ENCODE data around the gene GOLGA8T.
"Not testable (repeated sequence)": the region's sequence is repeated elsewhere in the genome, so short reads cannot be mapped to it uniquely, and the experiment has no call there.

Gene GOLGA8T, protein sequence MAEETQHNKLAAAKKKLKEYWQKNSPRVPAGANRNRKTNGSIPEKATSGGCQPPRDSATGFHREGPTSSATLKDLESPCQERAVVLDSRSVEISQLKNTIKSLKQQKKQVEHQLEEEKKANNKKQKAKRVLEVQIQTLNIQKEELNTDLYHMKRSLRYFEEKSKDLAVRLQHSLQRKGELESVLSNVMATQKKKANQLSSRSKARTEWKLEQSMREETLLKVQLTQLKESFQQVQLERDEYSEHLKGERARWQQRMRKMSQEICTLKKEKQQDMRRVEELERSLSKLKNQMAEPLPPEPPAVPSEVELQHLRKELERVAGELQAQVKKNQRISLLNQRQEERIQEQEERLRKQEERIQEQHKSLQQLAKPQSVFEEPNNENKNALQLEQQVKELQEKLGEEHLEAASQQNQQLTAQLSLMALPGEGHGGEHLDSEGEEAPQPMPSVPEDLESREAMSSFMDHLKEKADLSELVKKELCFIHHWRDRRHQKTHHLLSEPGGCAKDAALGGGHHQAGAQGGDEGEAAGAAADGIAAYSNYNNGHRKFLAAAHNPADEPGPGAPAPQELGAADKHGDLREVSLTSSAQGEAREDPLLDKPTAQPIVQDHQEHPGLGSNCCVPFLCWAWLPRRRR

DNA sequence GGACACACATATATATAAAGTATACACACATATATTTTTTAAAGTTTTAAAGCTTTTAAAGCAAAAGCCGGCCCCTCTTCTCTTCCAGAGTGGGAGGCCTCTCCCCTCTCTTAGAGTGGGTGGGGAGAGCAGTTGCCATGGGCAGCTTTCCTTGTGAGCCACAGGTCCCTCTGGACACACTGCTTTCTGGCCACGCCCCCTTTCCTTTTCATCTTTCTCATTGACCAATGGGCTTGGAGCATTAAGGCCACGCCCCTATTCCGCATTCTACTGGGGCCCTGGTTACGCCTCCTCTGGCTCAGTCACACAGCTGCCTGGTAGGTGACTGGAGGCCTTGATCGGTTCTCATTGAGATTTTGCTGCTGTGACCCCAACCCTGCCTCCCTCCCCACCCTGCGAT, at the start of gene GOLGA8T:
Gene GOLGA8T, plus strand, starts transcription at position 301 of the 400 bp plus-strand sequence. Its CDS starts 98 bp downstream, at position 399.
- not testable (repeated sequence) for DNase-seq (ENCODE audit: low spot score); H3K27ac ChIP-seq; H3K4me3 ChIP-seq

DNA sequence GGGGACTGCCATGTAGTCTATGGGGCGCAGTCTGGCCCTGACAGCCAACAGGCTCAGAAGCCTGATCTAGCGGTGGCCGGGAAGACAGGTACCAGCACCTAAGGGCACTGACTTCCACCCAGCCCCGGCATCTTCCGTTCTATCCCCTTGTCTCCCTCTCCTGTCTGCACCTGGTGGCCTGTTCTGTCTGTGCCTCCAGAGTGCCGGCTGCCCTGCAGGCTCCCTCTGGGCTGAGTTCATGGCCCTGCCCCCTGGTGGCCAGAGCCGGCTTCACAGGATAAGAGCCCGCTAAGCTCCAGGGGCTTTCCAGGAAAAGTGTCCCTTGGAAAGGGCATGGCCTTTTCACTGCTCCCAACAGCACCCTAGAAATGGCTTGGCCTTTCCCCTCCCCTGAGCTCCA, 37.0 kb upstream of the GOLGA8T start:
- H3K4me3 ChIP-seq; H3K27ac ChIP-seq; DNase-seq (ENCODE audit: low spot score): not testable (repeated sequence)

DNA sequence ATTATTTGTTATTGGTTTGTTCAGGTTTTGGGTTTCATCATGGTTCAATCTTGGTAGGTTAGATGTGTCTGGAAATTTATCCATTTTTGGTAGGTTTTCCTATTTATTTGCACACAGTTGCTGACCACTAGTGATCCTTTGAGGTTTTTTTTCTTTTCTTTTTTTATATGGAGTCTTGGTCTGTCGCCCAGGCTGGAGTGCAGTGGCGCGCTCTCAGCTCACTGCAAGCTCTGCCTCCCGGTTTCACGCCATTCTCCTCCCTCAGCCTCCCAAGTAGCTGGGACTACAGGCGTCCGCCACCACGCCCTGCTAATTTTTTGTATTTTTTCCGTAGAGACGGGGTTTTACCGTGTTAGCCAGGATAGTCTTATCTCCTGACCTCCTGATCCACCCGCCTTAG, 32.0 kb upstream of the GOLGA8T start:
- DNase-seq (ENCODE audit: low spot score); H3K4me3 ChIP-seq; H3K27ac ChIP-seq: not testable (repeated sequence)

DNA sequence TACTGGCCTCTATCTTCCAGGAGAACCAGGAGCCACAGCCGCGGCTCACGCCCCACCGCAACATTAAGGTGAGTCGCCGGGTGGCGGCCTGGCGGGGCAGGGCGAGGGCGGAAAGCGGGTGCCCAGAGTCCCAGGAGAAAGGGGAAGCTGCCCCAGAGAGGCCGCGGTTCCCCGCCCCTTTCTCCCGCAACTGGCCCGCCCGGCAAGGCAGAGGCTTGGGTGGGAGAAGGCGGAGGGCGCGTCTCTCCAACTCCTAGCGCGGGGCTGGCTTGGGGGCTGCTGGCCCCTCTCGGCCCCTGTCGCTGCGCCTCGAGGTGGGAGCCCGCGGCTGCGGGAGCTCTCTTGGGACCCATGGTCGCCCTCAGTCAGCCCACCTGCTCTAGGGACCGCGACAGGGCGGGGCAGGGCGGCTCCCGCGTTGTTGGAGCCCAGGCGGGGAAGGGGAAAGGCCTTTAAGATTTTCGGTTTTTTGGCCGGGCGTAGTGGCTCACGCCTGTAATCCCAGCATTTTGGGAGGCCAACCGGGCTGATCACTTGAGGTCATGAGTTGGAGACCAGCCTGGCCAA, 30.8 kb upstream of the GOLGA8T start:
- not testable (repeated sequence) for DNase-seq (ENCODE audit: low spot score); H3K4me3 ChIP-seq; H3K27ac ChIP-seq

DNA sequence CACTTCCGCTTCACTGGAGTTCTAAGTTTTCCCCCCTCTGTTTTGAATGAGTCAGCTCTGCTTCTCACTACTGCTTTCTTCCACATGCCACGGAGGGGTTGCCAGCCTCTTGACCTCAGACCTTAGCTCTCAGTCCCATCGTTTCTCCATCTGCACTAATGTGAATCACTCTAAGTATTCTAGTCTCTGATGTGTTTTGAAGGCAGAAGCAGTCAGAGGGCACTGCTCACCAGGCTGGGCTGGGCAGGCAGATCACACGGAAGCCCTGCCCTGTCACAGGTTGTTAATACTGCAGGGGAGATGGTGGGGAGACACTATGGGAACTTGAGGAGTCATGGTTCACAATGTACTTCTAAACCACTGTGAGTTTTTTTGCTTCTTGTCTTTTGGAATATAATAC, 24.3 kb upstream of the GOLGA8T start:
- not testable (repeated sequence) for H3K4me3 ChIP-seq, H3K27ac ChIP-seq

DNA sequence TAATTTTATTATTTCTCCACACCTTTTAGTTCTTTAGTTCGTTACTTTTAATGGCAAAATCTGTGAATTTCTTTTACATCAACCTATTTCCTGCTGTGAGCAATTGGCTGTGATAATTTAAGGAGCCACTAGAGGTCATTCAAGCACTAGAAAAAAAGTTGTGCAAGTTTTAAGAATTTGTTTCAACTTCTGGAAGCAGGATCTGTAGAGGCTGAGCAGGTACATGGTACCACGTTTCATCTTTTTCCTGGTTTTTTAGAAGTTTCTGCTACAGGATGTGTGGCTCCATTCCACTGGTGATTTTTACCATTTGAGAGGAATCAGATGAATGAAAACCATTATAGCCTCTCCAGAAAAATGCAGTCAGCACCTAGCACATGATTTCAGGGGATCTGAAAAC, 4.8 kb upstream of the GOLGA8T start:
- H3K4me3 ChIP-seq; DNase-seq (ENCODE audit: low spot score); H3K27ac ChIP-seq: not testable (repeated sequence)

More for the DNA sequence above, 24.3 kb upstream of the GOLGA8T start:
- DNase-seq (ENCODE audit: low spot score), result not testable (repeated sequence)

DNA sequence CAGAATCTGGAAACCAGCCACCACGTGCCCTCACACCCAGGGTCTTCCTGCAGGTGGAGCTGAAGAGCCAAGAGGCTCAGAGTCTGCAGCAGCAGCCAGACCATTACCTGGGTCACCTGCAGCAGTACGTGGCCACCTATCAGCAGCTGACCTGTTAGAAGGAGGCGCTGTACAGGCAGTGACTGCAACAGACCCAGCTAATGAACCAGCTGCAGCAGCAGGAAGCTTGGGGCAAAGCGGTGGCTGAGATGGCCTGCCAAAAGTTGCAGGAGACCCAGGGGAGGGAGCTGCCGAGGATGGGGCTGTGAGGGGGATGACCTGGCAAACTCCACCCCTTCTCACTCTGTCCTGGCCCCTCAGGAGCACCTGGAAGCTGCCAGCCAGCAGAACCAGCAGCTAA, 8.4 kb downstream of the GOLGA8T start:
- not testable (repeated sequence) for H3K4me3 ChIP-seq; H3K27ac ChIP-seq; DNase-seq (ENCODE audit: low spot score)

DNA sequence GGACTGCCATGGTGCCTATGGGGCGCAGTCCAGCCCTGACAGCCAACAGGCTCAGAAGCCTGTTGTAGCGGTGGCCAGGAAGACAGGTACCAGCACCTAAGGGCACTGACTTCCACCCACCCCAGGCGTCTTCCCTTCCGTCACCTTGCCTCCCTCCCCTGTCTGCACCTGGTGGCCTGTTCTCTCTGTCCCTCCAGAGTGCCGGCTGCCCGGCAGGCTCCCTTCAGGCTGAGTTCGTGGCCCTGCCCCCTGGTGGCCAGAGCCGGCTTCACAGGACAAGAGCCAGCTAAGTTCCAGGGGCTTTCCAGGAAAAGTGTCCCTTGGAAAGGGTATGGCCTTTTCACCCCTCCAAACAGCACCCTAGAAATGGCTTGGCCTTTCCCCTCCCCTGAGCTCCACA, 15.0 kb downstream of the GOLGA8T start:
- DNase-seq (ENCODE audit: low spot score); H3K27ac ChIP-seq: not testable (repeated sequence)

DNA sequence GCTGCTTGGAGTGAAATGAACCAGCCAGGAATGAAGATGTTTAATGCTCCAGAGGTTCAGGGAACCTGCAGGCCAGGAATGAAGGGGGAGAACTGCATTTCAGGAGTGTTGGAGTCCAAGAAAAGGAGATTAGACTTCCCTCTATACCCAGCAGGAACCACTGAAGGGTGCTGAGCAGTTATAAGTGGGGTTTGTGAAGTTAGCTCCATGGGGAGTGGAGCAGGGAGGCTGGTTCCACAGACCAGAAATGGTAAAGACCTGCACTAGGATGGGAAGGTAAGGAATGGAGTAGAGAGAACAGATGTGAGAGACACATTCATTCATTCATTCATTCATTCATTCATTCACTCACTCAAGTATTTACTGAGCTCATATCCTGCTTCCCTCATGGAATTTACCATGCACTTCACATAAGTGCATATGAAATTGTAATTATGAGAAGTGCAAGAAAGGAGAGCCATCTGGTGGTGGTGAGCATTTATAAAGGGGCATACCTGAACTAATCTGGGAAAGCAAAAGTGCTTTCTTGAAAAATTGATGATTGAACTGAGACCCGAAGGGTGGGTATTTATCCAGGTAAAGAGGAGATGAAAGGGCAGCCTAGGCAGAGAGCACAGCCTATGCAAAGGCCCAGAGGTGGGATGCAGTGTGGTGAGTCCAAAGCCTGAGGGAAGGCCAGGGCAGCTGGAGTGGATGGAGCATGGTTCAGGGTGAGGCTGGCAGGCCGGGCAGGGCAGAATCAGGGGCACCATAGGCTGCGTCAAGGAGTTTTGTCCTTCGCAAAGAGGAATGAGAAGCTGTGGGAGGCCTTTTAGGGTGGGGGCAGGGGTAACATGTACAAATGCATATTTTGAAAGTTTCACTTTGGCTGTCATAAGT, 27.9 kb downstream of the GOLGA8T start:
- not testable (repeated sequence) for H3K27ac ChIP-seq; H3K4me3 ChIP-seq; DNase-seq (ENCODE audit: low spot score)

More for the DNA sequence above, 15.0 kb downstream of the GOLGA8T start:
- H3K4me3 ChIP-seq, result not testable (repeated sequence)

DNA sequence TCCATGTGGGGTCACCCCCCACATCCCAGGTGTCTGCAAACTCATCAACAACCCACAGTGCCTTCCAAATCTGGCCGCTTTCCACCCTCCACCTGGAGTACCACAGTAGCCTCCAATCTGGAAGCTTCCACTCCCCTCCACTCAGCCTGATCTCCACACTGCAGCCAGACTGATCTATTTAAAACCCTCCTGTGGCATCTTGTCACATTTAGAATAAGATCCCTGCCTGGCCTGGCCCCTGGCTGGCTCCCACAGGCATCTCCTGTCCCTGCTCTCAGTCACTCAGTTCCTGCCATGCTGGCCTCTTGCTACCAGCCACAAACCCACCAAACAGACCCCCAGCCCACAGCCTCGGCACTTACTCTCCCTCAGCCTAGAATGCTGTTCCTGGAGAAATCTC, 28.9 kb downstream of the GOLGA8T start:
- DNase-seq (ENCODE audit: low spot score); H3K27ac ChIP-seq; H3K4me3 ChIP-seq: not testable (repeated sequence)

DNA sequence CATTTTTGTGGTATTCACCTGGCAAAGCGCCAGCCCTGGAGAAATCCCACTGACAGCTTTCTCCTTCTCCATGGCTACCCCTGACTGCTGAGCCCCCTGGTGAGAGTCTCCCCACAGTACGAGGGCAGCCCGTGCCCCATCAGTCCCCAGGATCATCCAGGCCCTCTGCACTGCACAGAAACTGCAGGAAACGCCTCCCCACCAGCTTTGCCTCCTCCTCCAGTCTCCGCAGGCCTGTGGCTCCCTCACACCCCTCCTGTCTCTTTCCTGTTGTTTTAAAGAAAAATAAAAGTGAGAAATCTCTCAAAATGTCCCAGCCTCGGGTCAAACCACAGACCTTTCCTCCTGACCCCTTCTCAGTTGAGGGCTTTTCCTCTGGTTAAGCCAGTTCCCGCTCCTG, 29.4 kb downstream of the GOLGA8T start:
- not testable (repeated sequence) for H3K4me3 ChIP-seq; H3K27ac ChIP-seq; DNase-seq (ENCODE audit: low spot score)

DNA sequence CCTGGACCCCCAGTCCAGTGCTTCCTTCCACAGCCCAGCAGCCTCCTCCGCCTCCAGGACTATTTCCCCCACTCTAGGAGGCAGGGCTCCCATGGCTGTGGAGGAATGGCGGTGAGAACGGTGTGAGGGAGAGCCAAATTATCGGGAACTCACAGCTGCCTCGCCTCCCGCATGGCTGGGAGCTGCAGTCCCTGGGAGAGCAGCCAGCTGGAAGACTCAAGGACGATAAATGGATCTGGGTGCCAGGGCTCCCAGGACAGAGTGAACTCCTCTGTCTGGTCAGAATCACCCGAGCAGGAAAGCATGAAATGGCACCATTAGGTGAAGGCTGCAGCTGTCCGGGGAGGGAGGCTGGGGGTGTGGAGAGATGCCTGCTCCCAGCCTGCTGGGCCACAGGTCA, 32.6 kb downstream of the GOLGA8T start:
- not testable (repeated sequence) for H3K4me3 ChIP-seq; DNase-seq (ENCODE audit: low spot score); H3K27ac ChIP-seq

DNA sequence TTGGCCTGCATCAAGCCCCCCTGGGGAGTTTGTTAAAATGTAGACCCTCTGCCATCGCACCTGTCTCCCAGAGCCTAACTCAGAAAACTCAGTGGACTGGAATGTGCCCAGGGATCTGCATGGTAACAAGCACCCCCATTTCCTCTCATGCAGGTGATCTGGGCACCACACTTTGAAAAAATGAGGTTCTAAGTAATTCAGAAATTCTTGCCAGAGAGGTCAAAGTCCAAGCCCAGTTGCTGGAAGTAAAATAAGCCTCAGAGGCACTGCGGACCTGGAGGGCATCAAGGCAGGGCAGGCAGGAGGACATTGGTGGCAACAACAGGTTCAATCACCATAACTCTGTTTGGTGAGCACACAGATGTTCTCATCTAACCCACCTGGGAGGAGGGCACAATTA, 33.0 kb downstream of the GOLGA8T start:
- not testable (repeated sequence) for H3K4me3 ChIP-seq; DNase-seq (ENCODE audit: low spot score); H3K27ac ChIP-seq

DNA sequence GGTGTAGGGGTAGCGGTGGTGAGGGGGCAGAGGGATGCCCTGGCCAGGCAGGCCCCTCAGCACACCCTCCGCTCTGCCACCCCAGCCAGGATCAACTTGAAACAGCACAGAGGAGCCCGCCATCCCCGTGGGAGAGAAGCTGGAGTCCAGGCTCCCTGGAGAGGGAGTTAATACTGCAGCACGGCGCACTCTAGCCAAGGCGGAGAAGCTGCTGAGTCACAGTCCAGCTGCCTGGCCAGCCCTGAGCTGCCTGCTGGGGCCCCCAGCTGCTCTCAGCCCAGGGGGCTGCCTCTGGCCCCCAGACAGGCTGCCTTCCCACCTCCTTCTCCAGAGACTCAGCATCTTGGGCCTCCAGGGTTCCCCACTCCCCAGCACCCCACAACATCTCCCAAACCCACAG, 36.6 kb downstream of the GOLGA8T start:
- H3K4me3 ChIP-seq; DNase-seq (ENCODE audit: low spot score); H3K27ac ChIP-seq: not testable (repeated sequence)

DNA sequence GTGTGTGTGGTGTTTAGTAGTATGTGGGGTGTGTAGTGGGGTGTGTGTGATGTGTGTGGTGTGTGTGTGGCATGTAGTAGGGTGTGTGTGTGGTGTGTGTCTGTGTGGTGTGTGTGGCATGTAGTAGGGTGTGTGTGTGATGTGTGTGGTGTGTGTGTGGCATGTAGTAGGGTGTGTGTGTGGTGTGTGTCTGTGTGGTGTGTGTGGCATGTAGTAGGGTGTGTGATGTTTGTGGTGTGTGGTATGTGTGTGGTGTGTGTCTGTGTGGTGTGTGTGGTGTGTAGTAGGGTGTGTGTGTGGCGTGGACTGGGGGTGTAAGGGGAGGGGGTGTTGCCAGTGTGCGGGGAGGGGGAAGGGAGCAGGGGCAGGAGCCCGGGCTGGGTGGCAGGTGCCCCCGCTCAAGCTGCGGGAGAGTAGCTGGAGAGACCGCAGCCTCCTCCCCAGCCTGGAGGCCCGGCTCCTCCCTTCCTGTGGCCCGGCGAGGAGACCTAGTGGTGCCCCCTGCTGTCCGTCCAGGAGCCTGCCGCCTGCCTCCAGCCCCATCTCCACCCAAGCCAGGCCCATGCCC, 38.3 kb downstream of the GOLGA8T start:
- not testable (repeated sequence) for H3K4me3 ChIP-seq; H3K27ac ChIP-seq; DNase-seq (ENCODE audit: low spot score)

DNA sequence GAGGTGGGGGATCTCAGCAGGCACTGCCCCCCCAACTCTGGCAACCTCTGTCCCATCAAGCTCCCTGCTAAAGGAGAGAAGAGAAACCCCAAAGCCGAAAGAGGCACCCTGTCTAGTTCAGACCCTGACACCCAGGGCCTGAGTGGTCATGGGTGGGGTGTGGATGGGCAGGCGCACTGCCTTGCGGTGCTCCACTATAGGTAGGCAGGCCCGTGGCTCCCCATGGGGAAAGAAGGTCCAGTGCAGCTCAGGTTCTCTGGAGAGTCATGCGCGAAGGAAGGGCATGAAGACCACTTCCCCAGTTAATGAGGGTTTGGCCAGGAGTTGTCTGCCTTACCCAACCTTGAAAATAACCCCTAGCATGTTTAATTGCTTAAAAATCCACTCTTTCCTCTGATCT, 40.4 kb downstream of the GOLGA8T start:
- not testable (repeated sequence) for H3K4me3 ChIP-seq, H3K27ac ChIP-seq
- DNase-seq (ENCODE audit: low spot score), result peak; percentile 8

DNA sequence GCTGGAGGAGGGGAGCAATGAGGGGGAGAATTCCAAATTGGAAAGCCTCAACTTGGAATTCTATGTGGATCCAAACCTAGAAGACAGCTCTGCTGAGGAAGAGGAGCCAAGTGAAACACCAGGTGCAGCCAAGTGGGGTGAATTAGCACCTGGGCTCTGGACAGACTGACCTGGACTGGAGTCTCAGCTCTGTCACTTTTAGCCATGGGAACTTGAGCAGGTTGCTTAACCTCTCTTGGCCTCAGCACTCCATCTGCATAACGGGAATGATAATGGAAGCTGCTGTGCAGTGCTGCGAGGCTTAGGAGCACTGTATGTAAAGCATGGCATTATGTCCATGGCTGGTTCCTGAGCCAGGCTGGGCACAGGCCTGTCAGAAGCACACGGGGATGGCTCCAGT, 41.8 kb downstream of the GOLGA8T start:
- not testable (repeated sequence) for DNase-seq (ENCODE audit: low spot score); H3K4me3 ChIP-seq; H3K27ac ChIP-seq

DNA sequence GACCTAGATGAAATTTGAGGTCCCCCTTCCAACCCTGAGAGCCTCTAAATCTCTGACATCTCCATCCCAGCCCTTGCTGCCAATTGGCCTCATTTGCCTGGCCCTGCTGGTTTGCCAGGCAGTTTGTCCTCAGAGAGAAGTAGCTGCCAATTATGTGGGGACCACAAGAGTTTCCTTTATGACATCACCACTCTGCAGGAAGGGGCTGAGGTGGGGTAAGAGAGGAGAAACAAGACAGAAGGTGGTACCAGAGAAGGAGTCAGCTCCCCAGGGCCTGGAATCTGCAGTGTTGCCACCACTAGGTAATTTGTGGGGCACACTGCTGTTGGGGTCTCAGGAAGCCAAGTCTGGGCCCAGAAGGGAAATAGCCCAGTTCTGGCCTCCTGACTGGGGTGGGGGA, 45.0 kb downstream of the GOLGA8T start:
- not testable (repeated sequence) for H3K27ac ChIP-seq; H3K4me3 ChIP-seq; DNase-seq (ENCODE audit: low spot score)

DNA sequence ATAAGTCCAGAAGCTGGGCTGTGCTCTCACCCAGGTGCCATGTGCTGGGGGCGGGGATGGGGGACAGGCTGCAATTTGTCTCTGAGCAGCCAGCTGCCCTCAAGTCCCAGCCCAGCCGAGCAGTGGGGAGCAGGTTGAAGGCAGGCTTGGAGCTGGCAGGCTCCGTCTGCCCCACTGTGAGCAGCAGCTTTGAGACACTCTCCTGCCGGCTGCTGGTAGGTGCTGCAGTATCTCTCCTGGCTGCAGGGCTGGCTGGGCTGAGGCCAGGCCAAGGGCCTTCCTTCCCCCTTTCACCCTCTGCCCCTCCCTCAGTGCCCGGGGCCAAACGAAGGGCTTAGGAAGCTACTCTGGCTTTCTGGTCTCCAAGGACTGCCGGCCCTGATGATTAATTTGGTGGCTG, 50.6 kb downstream of the GOLGA8T start:
- DNase-seq (ENCODE audit: low spot score); H3K4me3 ChIP-seq; H3K27ac ChIP-seq: not testable (repeated sequence)
